ENCODE data around the gene SCAF4. TPM values are rescaled to one million over a fixed set of nuclear protein-coding genes. Genes with fewer than 3 reads are reported as not detected.
A peak's percentile ranks its signal among the peaks of the same experiment; 100 is the strongest.

Gene SCAF4
- total and polyA plus RNA-seq, 10 of the 15 experiments (the other 5 are each of a cell fraction or from before 2014, with no cell fraction given) = 4.3 to 49.3 (median 16.0) TPM

- TF ChIP-seq RELB (IDR thresholded peaks at IDR 0.05; ENCODE audit: low read depth) = no peak
Measured at GRCh38 chr21:31724552-31724951, 7.4 kb downstream of the SCAF4 start (continued).

GRCh38 chr21:31721381-31721780 is 10.5 kb downstream of the SCAF4 start:
- Histone ChIP-seq H3K36me3 (ENCODE audit: control insufficient read depth in 2 of 2, insufficient read depth in 2 of 2, low read length in 1 of 2) (no peaks in the 10 kb centered on the region), H3K4me1 (ENCODE audit: control insufficient read depth, insufficient read depth, low read length) (peaks cover 11% of the 10 kb centered on the region), H3K4me3 (no peak overlapping the region), H3K27ac (ENCODE audit: control insufficient read depth, insufficient read depth) (no peak overlapping the region), H3K9ac (ENCODE audit: control insufficient read depth, insufficient read depth, low read length) (no peak overlapping the region), H3K27me3 (replicated peaks in 1 of 2; ENCODE audit: control insufficient read depth in 2 of 2, insufficient read depth in 2 of 2, low read length in 1 of 2) (no peaks in the 10 kb centered on the region), H3K79me2 (ENCODE audit: control insufficient read depth, insufficient read depth, low read length) (peaks cover 87% of the 10 kb centered on the region), H4K20me1 (ENCODE audit: control insufficient read depth, insufficient read depth) (no peaks in the 10 kb centered on the region), H3K9me3 (replicated peaks; ENCODE audit: control insufficient read depth, insufficient read depth, low read length) (no peaks in the 10 kb centered on the region; the same call in 2 of the 3 replicates), H2AFZ (ENCODE audit: control insufficient read depth, low read depth, low read length) (no peak overlapping the region), H3K4me2 (ENCODE audit: control insufficient read depth, insufficient read depth) (no peak overlapping the region)
- in situ Hi-C loops (cut with MboI) (no loop called here), intact Hi-C loops (cut with micrococcal nuclease; ENCODE audit: unreplicated experiment) (no loop called here)
- ChIA-PET SMC1A (ENCODE audit: uncharacterized antibody, unreplicated experiment) (no interaction called here), RAD21 (ENCODE audit: unreplicated experiment) (interaction anchor here (0.7 kb wide), 1 partner anchor 12 kb away, joined by 4 read pairs; no protein-coding TSS in a partner anchor), CTCF (no interaction called here), POLR2A (no interaction called here)
- FAIRE-seq (no peak), ATAC-seq (peak; percentile 59), DNase-seq (ENCODE audit: low read depth, low spot score) (no peak)
- no peak for TF ChIP-seq MTA2 (IDR thresholded peaks at IDR 0.05; ENCODE audit: low read depth)
- no peak for TF ChIP-seq SP1 (IDR thresholded peaks at IDR 0.05; ENCODE audit: low read depth, low read length)
- BruUV-seq (replicated peaks) = no TSS peak
- WGBS (ENCODE audit: insufficient coverage, insufficient replicate concordance, low lambda C conversion rate, missing lambda C conversion rate) = 69% methylated on average over 3 of the region's 4 CpGs

DNA sequence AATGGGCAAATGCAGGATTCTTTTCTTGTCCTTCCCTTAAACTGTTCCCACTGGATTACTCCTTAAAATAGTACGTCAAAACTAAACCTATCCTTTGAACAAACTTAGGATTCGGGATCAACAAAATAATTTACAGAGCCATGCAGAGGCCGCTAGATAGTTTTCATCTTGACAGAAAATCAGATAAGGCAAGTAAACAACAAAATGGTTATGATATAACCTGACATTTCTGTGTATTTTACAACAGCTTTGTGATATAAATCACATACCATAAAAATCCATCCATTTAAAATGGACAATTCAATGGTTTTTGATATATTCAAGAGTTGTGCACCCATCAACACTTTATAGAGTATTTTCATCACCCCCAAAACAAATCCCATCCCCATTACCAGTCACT is 11.2 kb downstream of the SCAF4 start:
- ChIA-PET CTCF (no interaction called here), SMC1A (ENCODE audit: uncharacterized antibody, unreplicated experiment) (no interaction called here), POLR2A (no interaction called here), RAD21 (ENCODE audit: unreplicated experiment) (no interaction called here)
- Histone ChIP-seq H3K9me3 (replicated peaks; ENCODE audit: control insufficient read depth, insufficient read depth, low read length) (no peaks in the 10 kb centered on the region; the same call in 2 of the 3 replicates), H3K4me3 (no peak overlapping the region), H3K4me1 (ENCODE audit: control insufficient read depth, insufficient read depth, low read length) (peaks cover 14% of the 10 kb centered on the region), H3K79me2 (ENCODE audit: control insufficient read depth, insufficient read depth, low read length) (peaks cover 90% of the 10 kb centered on the region), H4K20me1 (ENCODE audit: control insufficient read depth, insufficient read depth) (no peaks in the 10 kb centered on the region), H3K27ac (ENCODE audit: control insufficient read depth, insufficient read depth) (no peak overlapping the region), H3K9ac (ENCODE audit: control insufficient read depth, insufficient read depth, low read length) (no peak overlapping the region), H3K4me2 (ENCODE audit: control insufficient read depth, insufficient read depth) (0 out of 2 replicates have a peak overlapping the region, but pooled peaks have one; percentile 10), H3K36me3 (ENCODE audit: control insufficient read depth in 2 of 2, insufficient read depth in 2 of 2, low read length in 1 of 2) (no peaks in the 10 kb centered on the region), H2AFZ (ENCODE audit: control insufficient read depth, low read depth, low read length) (no peak overlapping the region), H3K27me3 (replicated peaks in 1 of 2; ENCODE audit: control insufficient read depth in 2 of 2, insufficient read depth in 2 of 2, low read length in 1 of 2) (no peaks in the 10 kb centered on the region)
- ATAC-seq (no peak), FAIRE-seq (no peak), DNase-seq (ENCODE audit: low read depth, low spot score) (no peak)
- WGBS (ENCODE audit: insufficient coverage, insufficient replicate concordance, low lambda C conversion rate, missing lambda C conversion rate) = 93% methylated on average over 3 of the region's 3 CpGs
- in situ Hi-C loops (cut with MboI) (no loop called here), intact Hi-C loops (cut with micrococcal nuclease; ENCODE audit: unreplicated experiment) (no loop called here)
- BruUV-seq (replicated peaks) = TSS peak; percentile 8
- TF ChIP-seq RAD51 (IDR thresholded peaks at IDR 0.05) (no peak), EP300 (IDR thresholded peaks at IDR 0.05; ENCODE audit: borderline replicate concordance in 1 of 2, control insufficient read depth in 1 of 2, low read depth in 2 of 2, low read length in 2 of 2) (no peak), SREBF2 (IDR thresholded peaks at IDR 0.05; ENCODE audit: low read length) (no peak), FOXK2 (IDR thresholded peaks at IDR 0.05) (no peak), ZZZ3 (IDR thresholded peaks at IDR 0.05; ENCODE audit: control insufficient read depth, insufficient read length, low read depth) (no peak), STAT1 (conservative IDR thresholded peaks at IDR 0.05) (no peak), IRF4 (IDR thresholded peaks at IDR 0.05; ENCODE audit: low read depth, low read length) (no peak), ZNF274 (IDR thresholded peaks at IDR 0.05; ENCODE audit: insufficient read depth, insufficient read length) (no peak), NR2F1 (conservative IDR thresholded peaks at IDR 0.05) (no peak), RCOR1 (conservative IDR thresholded peaks at IDR 0.05; ENCODE audit: low read depth, low read length) (no peak)
- TF ChIP-seq, protein P1, sequence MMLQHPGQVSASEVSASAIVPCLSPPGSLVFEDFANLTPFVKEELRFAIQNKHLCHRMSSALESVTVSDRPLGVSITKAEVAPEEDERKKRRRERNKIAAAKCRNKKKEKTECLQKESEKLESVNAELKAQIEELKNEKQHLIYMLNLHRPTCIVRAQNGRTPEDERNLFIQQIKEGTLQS (IDR thresholded peaks at IDR 0.05; ENCODE audit: borderline replicate concordance, extremely low read depth, low read depth, low read length) = no peak
